A549 (cell line): ENCODE measurements around the gene EED.

Experiments
- EP300 ChIP-seq, 2 experiments: fragments of >200 bp; sonication (Bioruptor Twin); formaldehyde crosslinking; IDR thresholded peaks; 2 replicates in 1 of 2; 3 replicates in 1 of 2; pipeline ENCODE4 v1.6.1; 2016 to 2017
- TF ChIP-seq, protein P1 (sequence below): fragments of 200-600 bp; sonication (generic); IDR thresholded peaks from 2 replicates; pipeline ENCODE4 v1.6.1; 2016; ENCODE audit warnings: antibody characterized with exemption, mild to moderate bottlenecking, moderate library complexity

DNA sequence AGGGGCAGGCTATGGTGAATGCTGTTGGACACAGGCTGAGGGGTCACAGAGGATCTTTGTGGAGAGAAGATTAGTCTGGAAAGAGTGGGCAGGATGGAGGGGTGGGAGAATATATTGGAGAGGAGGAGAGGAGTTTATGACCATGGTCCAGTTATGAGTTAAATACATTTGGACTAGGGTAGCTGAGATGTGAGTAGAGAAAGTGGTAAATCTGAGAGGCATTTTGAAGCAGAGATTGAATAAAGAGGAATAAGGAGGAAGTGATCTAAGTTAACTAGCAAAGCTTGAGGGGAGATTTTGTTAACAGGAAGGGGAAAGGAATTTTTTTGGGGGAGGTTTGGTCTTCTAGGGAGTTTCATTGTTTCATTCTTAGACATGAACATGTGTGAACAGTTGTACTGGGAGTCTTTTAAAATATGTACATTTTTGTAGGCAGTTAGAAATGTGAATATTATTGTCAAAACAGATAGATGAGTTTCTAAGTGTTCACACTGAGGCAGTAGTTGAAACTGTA lies 43.1 kb upstream of the EED start:
- TF ChIP-seq, protein P1, sequence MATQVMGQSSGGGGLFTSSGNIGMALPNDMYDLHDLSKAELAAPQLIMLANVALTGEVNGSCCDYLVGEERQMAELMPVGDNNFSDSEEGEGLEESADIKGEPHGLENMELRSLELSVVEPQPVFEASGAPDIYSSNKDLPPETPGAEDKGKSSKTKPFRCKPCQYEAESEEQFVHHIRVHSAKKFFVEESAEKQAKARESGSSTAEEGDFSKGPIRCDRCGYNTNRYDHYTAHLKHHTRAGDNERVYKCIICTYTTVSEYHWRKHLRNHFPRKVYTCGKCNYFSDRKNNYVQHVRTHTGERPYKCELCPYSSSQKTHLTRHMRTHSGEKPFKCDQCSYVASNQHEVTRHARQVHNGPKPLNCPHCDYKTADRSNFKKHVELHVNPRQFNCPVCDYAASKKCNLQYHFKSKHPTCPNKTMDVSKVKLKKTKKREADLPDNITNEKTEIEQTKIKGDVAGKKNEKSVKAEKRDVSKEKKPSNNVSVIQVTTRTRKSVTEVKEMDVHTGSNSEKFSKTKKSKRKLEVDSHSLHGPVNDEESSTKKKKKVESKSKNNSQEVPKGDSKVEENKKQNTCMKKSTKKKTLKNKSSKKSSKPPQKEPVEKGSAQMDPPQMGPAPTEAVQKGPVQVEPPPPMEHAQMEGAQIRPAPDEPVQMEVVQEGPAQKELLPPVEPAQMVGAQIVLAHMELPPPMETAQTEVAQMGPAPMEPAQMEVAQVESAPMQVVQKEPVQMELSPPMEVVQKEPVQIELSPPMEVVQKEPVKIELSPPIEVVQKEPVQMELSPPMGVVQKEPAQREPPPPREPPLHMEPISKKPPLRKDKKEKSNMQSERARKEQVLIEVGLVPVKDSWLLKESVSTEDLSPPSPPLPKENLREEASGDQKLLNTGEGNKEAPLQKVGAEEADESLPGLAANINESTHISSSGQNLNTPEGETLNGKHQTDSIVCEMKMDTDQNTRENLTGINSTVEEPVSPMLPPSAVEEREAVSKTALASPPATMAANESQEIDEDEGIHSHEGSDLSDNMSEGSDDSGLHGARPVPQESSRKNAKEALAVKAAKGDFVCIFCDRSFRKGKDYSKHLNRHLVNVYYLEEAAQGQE = no peak
- no peak for TF ChIP-seq EP300 (IDR thresholded peaks at IDR 0.05)
